Measurements from ENCODE around the gene ARMC5. TPM values are rescaled to one million over a fixed set of nuclear protein-coding genes. Genes with fewer than 3 reads are reported as not detected.
A peak's percentile ranks its signal among the peaks of the same experiment; 100 is the strongest.

The ARMC5 gene
- total RNA-seq, 1 experiment from 2014 or later = 11.3 TPM

DNA sequence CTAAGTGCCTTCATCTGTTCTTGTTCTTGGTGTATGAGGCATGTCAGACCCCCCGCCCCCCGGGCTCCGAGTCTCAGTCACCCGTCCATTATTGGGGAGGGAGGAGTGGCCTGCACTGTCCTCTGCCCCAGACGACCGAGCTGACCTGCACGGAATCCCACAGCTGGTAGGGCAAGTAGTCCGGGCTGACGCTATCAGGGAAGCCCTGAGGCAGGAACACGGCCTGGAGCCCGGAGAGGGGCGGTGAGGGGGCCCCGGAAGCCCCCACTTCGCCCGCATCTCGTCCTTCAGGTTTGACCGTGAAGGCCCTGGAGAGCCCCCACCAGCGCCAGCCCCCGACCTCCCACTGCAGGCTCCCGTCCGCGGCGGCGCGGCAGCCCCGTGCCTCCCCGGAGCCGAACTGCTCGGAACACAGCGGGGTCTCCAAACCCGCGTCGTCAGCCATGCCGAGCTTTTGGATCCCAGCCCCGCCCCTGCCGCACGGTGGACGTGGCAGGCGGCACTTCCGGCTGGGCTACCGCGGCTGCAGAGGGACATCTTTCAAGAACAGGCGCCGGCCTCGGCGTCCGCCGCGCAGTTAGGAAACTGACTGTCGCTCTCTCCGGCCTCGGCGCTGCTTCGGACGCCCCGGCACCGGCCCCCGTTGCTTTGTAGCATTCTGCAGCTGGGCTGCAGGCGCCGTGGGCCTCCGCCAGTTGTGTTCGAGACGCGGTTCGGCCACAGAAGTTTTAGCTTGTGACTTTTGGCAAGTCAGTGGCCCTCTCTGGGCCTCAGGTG is 48.8 kb downstream of the ARMC5 start, which contains the start of gene RUSF1 (continued):
- TF ChIP-seq AR (CRISPR knock-in tag; IDR thresholded peaks at IDR 0.05) (no peak), TP53 (CRISPR knock-in tag; IDR thresholded peaks at IDR 0.05) (no peak), FOXJ3 (CRISPR knock-in tag; IDR thresholded peaks at IDR 0.05; ENCODE audit: borderline replicate concordance) (no peak), PRRX2 (CRISPR knock-in tag; IDR thresholded peaks at IDR 0.05) (no peak), SMAD4 (CRISPR knock-in tag; IDR thresholded peaks at IDR 0.05) (no peak), ATF2 (CRISPR knock-in tag; IDR thresholded peaks at IDR 0.05; ENCODE audit: borderline replicate concordance, low read depth) (no peak), ZNF425 (CRISPR knock-in tag; conservative IDR thresholded peaks at IDR 0.05) (no peak), CTCF (IDR thresholded peaks at IDR 0.05) (no peak), MXD4 (CRISPR knock-in tag; IDR thresholded peaks at IDR 0.05; ENCODE audit: borderline replicate concordance) (no peak), JAZF1 (CRISPR knock-in tag; IDR thresholded peaks at IDR 0.05) (no peak), ZNF416 (CRISPR knock-in tag; IDR thresholded peaks at IDR 0.05) (no peak), MYBL2 (CRISPR knock-in tag; IDR thresholded peaks at IDR 0.05) (0 out of 2 replicates have a peak, but pooled peaks have one; percentile 45), RORB (CRISPR knock-in tag; IDR thresholded peaks at IDR 0.05) (no peak), ESRRA (CRISPR knock-in tag; IDR thresholded peaks at IDR 0.05; ENCODE audit: borderline replicate concordance) (no peak), EMX1 (CRISPR knock-in tag; IDR thresholded peaks at IDR 0.05) (no peak), ZMAT4 (CRISPR knock-in tag; IDR thresholded peaks at IDR 0.05) (no peak), PREB (CRISPR knock-in tag; IDR thresholded peaks at IDR 0.05; ENCODE audit: borderline replicate concordance) (no peak), ZNF121 (CRISPR knock-in tag; IDR thresholded peaks at IDR 0.05) (no peak)
- TF ChIP-seq, protein P1, sequence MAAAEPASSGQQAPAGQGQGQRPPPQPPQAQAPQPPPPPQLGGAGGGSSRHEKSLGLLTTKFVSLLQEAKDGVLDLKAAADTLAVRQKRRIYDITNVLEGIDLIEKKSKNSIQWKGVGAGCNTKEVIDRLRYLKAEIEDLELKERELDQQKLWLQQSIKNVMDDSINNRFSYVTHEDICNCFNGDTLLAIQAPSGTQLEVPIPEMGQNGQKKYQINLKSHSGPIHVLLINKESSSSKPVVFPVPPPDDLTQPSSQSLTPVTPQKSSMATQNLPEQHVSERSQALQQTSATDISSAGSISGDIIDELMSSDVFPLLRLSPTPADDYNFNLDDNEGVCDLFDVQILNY (CRISPR knock-in tag; IDR thresholded peaks at IDR 0.05) = no peak
- TF ChIP-seq, protein P2, sequence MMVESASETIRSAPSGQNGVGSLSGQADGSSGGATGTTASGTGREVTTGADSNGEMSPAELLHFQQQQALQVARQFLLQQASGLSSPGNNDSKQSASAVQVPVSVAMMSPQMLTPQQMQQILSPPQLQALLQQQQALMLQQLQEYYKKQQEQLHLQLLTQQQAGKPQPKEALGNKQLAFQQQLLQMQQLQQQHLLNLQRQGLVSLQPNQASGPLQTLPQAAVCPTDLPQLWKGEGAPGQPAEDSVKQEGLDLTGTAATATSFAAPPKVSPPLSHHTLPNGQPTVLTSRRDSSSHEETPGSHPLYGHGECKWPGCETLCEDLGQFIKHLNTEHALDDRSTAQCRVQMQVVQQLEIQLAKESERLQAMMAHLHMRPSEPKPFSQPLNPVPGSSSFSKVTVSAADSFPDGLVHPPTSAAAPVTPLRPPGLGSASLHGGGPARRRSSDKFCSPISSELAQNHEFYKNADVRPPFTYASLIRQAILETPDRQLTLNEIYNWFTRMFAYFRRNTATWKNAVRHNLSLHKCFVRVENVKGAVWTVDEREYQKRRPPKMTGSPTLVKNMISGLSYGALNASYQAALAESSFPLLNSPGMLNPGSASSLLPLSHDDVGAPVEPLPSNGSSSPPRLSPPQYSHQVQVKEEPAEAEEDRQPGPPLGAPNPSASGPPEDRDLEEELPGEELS (CRISPR knock-in tag; IDR thresholded peaks at IDR 0.05) = peak; percentile 75
- TF ChIP-seq, protein P3, sequence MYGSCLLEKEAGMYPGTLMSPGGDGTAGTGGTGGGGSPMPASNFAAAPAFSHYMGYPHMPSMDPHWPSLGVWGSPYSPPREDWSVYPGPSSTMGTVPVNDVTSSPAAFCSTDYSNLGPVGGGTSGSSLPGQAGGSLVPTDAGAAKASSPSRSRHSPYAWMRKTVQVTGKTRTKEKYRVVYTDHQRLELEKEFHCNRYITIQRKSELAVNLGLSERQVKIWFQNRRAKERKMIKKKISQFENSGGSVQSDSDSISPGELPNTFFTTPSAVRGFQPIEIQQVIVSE (CRISPR knock-in tag; IDR thresholded peaks at IDR 0.05; ENCODE audit: borderline replicate concordance) = no peak
- TF ChIP-seq, protein P4, sequence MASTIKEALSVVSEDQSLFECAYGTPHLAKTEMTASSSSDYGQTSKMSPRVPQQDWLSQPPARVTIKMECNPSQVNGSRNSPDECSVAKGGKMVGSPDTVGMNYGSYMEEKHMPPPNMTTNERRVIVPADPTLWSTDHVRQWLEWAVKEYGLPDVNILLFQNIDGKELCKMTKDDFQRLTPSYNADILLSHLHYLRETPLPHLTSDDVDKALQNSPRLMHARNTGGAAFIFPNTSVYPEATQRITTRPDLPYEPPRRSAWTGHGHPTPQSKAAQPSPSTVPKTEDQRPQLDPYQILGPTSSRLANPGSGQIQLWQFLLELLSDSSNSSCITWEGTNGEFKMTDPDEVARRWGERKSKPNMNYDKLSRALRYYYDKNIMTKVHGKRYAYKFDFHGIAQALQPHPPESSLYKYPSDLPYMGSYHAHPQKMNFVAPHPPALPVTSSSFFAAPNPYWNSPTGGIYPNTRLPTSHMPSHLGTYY (CRISPR knock-in tag; IDR thresholded peaks at IDR 0.05) = no peak
- TF ChIP-seq, protein P5, sequence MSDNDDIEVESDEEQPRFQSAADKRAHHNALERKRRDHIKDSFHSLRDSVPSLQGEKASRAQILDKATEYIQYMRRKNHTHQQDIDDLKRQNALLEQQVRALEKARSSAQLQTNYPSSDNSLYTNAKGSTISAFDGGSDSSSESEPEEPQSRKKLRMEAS (CRISPR knock-in tag; IDR thresholded peaks at IDR 0.05) = peak; percentile 49; the same call in 1 of the 2 replicates
